Measurements from ENCODE around the gene AFG1L. TPM values are rescaled to one million over a fixed set of nuclear protein-coding genes. Genes with fewer than 3 reads are reported as not detected.

Gene AFG1L
- total RNA-seq, 1 experiment from 2014 or later = 7.9 TPM

Other genes starting within 250 kb of the AFG1L start
- gene OSTM1, start 220.3 kb upstream of the AFG1L start, total RNA-seq (2021) = 25.3 to 34.1 TPM (median 27.6 TPM) in 3 replicates
- gene NR2E1, start 129.0 kb upstream of the AFG1L start, total RNA-seq (2021) = not detected in 3 replicates
- 65.1 to 66.1 TPM (median 65.5 TPM) in 3 replicates for gene SNX3, start 34.0 kb upstream of the AFG1L start, total RNA-seq (2021)